A204.1 (cell line): Measurements from ENCODE around the gene ISCU.
"Not testable (repeated sequence)": the region's sequence is repeated elsewhere in the genome, so short reads cannot be mapped to it uniquely, and the experiment has no call there.

Source experiments
- FAIRE-seq: peaks from 2 replicates; lab custom pipeline; 2012; peaks lifted over from hg19 to GRCh38; lab: Jason Lieb, UNC

ISCU gene

GRCh38 chr12:108605690-108606406 is 43.5 kb downstream of the ISCU start:
- no peak for FAIRE-seq

DNA sequence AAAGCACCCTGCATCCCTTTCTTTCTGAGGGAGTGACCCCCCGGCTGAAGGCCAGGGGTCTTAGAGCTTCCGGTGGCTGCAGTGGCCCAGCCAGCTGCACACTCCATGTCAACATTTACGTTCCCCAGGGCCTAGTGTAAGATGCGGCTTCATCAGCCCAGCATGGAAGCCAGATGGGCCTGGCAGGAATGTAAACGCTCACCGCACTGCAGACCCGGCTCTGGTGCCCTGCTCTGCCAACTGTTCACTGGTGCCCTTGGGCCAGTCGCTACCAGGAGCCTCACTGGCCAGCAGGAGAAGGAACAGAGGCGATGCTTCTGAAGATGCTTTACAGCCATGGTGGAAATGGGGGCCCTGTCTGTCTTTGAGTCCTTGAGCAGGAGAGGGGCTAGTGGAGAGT is 44.1 kb downstream of the ISCU start:
- no peak for FAIRE-seq

DNA sequence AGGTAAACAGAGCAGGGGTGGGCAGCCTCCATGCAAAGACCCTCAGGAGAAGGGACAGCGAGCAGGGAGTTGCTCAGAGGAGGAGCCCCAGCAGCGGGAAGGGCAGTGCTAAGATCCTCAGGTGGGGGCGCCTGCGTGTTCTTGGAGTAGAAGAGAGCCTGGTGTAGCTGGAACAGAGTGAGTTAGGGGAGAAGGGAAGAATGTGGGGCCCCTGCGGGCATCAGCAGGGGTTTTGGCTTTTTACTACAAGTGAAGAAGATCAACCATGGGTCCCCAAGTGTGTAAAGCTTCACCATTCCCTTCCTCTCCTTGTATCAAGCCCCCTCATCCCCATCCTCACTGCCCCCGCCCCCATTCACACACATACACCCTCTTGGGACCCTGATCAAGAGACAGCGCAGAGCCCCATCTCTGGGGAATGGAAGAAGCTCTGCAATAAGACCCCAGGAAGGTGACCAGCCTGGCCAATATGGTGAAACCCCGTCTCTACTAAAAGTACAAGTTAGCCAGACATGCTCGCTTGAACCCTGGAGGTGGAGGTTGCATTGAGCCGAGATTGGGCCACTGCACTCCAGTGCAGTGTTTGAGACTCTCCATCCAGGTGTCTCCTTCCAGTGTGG is 45.7 kb downstream of the ISCU start:
- FAIRE-seq = no peak

- no peak for FAIRE-seq
These were observed 46.2 kb downstream of the ISCU start for GRCh38 chr12:108608616-108609015.

DNA sequence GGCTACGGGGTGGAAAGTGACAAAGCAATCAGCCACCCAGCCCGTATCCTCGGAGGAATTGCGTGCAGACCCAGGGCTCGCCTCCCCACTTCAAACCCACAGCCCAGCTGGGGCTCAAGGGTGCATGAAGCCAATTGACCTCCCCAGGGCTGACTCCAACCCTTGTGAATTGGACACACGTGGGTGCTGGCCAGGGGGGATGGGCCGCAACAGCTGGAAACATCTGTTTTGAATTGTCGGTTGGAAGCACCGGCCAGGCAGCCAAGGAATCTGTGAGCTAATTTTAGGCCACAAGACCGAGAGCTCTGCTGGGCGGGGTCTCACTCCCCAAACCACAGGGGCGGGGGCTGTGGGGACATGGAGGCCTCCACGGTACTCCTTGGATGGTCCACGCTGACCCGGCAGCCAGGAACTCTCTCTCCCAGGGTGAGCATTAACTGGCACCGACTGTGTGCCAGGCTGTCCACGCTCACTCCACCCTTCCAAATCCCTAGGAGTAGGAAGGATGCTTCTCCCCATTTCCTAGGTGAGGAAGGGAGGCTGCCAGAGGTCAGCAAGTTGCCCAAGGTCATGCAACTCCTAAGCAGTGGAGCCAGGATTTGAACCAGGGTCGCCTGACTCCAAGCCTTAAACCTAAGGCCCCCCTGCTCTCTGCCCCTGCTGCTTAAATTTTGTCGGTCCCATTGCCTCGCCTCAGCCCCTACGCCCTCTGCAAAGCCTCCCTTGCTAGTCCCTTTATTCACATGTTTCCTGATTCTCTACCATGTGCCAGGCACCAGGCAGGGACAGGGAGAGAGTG is 47.3 kb downstream of the ISCU start:
- no peak for FAIRE-seq

DNA sequence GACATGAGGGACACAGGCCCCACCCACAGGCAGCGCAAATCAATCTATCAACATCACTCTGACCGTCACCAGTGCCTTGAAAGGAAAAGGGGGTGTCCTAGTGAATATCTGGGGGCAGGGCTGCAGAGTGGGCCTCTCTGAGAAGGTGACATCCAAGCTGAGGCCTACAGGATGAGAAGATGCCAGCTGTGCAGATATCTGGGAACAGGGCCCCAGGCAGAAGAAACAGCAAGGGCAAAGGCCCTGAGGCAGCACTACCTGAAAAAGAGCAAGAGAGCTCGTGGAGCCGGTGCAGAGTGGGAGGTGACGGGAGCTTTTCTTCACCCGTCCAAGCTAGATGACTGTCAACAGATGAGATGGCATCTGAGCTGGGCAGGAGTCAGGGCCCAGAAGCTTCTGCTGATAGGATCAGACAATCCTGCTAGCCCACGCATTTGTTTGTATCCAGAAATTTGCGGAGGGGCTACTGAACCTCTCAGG is 48.0 kb downstream of the ISCU start:
- FAIRE-seq = no peak

- FAIRE-seq = no peak
These were observed 48.6 kb downstream of the ISCU start for GRCh38 chr12:108610856-108611605.

GRCh38 chr12:108611884-108612415 is 49.6 kb downstream of the ISCU start:
- FAIRE-seq = no peak

DNA sequence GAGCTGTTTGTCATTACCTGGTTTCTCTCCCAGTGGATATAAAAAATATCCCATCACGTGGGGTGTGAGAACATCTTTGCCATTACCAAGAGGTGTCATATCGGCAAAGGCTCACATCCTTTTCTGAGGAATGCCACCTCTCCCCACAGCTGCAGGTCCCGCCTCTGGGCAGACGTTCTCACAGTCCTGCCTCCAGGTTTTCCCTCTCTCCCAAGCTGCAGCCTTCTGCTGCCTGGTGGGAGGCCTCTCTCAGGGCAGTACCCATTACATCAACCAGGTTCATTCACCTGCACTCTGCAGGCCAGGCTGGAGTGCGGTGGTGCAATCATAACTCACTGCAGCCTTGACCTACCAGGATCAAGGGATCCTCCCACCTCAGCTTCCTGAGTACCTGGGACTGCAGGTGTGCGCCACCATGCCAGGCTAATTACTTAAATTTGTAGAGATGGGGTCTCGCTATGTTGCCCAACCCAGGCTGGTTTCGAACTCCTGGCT is 50.4 kb downstream of the ISCU start:
- FAIRE-seq = no peak

GRCh38 chr12:108613548-108613947 is 51.2 kb downstream of the ISCU start:
- no peak for FAIRE-seq

GRCh38 chr12:108614041-108614440 is 51.6 kb downstream of the ISCU start:
- FAIRE-seq = no peak

DNA sequence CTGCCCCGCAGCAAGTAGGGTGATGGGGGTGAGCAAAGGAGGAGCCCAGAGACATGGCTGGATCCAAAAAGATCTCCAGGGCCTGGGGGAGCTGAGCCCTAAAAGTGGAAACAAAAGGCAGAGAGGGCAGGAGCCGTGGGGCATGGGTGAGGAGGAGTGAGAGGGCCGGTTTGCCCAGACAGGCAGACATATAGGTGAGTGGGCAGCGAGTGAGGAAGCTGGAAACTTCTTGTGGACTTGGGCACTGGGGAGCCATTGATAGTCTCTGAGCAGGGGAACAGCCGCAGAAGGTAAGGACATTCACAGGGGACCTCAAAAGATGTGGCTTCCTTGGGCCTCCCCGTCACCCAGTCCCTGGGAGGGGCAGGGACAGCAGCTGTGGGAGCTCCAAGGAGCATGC is 52.2 kb downstream of the ISCU start:
- FAIRE-seq = no peak

DNA sequence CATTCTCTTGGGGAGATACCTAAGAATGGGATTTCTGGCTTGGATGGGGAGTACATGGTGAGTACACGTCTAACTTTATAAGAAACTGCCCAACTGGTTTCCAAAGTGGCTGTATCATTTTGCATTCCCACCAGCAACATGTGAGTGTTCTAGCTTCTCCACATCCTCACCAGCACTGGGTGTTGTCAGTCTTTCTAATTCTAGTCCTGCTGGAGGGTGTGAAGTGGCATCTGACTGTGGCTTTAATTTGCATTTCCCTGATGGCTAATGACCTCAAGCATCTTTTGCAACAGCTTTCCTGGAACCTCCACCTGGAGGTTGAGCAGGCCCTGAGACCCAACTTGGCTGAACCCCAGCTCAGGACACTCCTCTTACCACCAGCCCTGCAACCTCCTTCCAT is 53.5 kb downstream of the ISCU start:
- FAIRE-seq = no peak

DNA sequence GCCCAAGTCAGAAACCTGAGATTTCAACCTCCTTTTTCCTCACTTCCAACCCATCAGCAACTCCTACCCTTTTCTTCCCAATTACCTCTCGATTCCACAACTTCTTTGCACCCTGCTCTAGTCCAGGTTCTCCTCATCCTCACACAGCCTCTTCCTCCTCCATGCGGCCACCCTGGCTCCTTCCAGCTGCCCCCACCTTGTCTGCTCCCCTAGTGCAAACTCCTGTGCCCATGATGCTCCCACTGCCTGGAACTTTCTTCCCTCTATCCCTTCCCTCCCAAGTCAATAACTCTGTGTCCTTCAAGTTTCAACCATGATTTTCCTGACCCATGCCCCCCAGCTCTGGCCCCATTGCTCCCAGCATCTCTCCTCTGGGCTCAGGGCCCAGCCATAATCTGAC is 54.0 kb downstream of the ISCU start:
- FAIRE-seq = no peak

GRCh38 chr12:108616941-108617858 is 54.8 kb downstream of the ISCU start:
- FAIRE-seq = no peak

GRCh38 chr12:108618079-108618952 is 55.9 kb downstream of the ISCU start:
- FAIRE-seq = no peak

- FAIRE-seq = not testable (repeated sequence)
These were observed 56.5 kb downstream of the ISCU start for GRCh38 chr12:108618953-108619274.
